IPS DF 6.9 (cell line): ENCODE measurements around the gene AFF3.

Experiments used
- DNase-seq: peaks from one replicate; pipeline ENCODE4 v3.0.0-alpha.2; 2013; ENCODE audit warnings: low read depth, low spot score
- H3K27ac ChIP-seq: one replicate; pipeline ENCODE4 v1.5.1; 2013; ENCODE audit warnings: low read length, control low read depth
- H3K27me3 ChIP-seq: 2 replicates; pipeline ENCODE4 v1.6.1; 2013; ENCODE audit warnings: mild to moderate bottlenecking, low read length; ENCODE audit not compliant: control insufficient read depth, insufficient read depth
- H3K36me3 ChIP-seq: 2 replicates; pipeline ENCODE4 v1.6.1; 2013; ENCODE audit warnings: low read length; ENCODE audit not compliant: control insufficient read depth, insufficient read depth
- H3K4me1 ChIP-seq: 2 replicates; pipeline ENCODE4 v1.6.1; 2013; ENCODE audit warnings: low read length; ENCODE audit not compliant: control insufficient read depth, insufficient read depth
- H3K4me3 ChIP-seq: 2 replicates; pipeline ENCODE4 v1.5.1; 2013; ENCODE audit warnings: mild to moderate bottlenecking, low read length
- H3K9me3 ChIP-seq: 2 replicates; pipeline ENCODE4 v1.6.1; 2013; ENCODE audit warnings: low read length, inconsistent platforms; ENCODE audit not compliant: control insufficient read depth, insufficient read depth
- WGBS: extraction: QIAGEN DNeasy Blood & Tissue Kit; methylation state at CpG from one replicate; pipeline ENCODE4 v1.1.7; 2013; ENCODE audit warnings: mixed read lengths, missing lambda C conversion rate; ENCODE audit not compliant: insufficient read length, insufficient coverage; 5-methylcytosine and 5-hydroxymethylcytosine counted together

AFF3 gene

GRCh38 chr2:100000915-100001707 lies 141.3 kb downstream of the AFF3 start:
- no peaks in the 10 kb centered on the region for H3K36me3 ChIP-seq
- no peaks in the 10 kb centered on the region for H3K9me3 ChIP-seq
- no peak overlapping the region for H3K4me3 ChIP-seq
- no peak for DNase-seq
- 100% methylated on average over 2 of the region's 22 CpGs for WGBS
- H3K27me3 ChIP-seq = no peaks in the 10 kb centered on the region
- H3K27ac ChIP-seq = no peak overlapping the region
- H3K4me1 ChIP-seq = no peaks in the 10 kb centered on the region

- H3K9me3 ChIP-seq = no peaks in the 10 kb centered on the region
- WGBS = no CpG with 5 or more reads among the region's 12 CpGs
- H3K27ac ChIP-seq = no peak overlapping the region
- H3K4me3 ChIP-seq = no peak overlapping the region
- H3K36me3 ChIP-seq = no peaks in the 10 kb centered on the region
- H3K27me3 ChIP-seq = no peaks in the 10 kb centered on the region
- no peaks in the 10 kb centered on the region for H3K4me1 ChIP-seq
- no peak for DNase-seq
Observed at GRCh38 chr2:99998651-99999320, 143.6 kb downstream of the AFF3 start.

- no peaks in the 10 kb centered on the region for H3K4me1 ChIP-seq
- no peaks in the 10 kb centered on the region for H3K9me3 ChIP-seq
- no peaks in the 10 kb centered on the region for H3K36me3 ChIP-seq
- no peak overlapping the region for H3K4me3 ChIP-seq
- no peaks in the 10 kb centered on the region for H3K27me3 ChIP-seq
- no CpG with 5 or more reads among the region's 3 CpGs for WGBS
- DNase-seq = no peak
- H3K27ac ChIP-seq = no peak overlapping the region
Observed at GRCh38 chr2:99989905-99990304, 152.5 kb downstream of the AFF3 start.

GRCh38 chr2:99988599-99988998 lies 153.8 kb downstream of the AFF3 start:
- WGBS = no CpG with 5 or more reads among the region's 3 CpGs
- H3K36me3 ChIP-seq = no peaks in the 10 kb centered on the region
- H3K27me3 ChIP-seq = no peaks in the 10 kb centered on the region
- H3K4me3 ChIP-seq = no peak overlapping the region
- no peak overlapping the region for H3K27ac ChIP-seq
- DNase-seq = no peak
- no peaks in the 10 kb centered on the region for H3K4me1 ChIP-seq
- H3K9me3 ChIP-seq = no peaks in the 10 kb centered on the region

- H3K27ac ChIP-seq = no peak overlapping the region
- H3K4me3 ChIP-seq = no peak overlapping the region
- DNase-seq = no peak
- WGBS = no CpG with 5 or more reads among the region's 4 CpGs
- no peaks in the 10 kb centered on the region for H3K27me3 ChIP-seq
- H3K9me3 ChIP-seq = no peaks in the 10 kb centered on the region
- H3K36me3 ChIP-seq = no peaks in the 10 kb centered on the region
- no peaks in the 10 kb centered on the region for H3K4me1 ChIP-seq
Observed at GRCh38 chr2:99987160-99987559, 155.2 kb downstream of the AFF3 start.

GRCh38 chr2:99984799-99985515 lies 157.4 kb downstream of the AFF3 start:
- Histone ChIP-seq H3K27ac (no peak overlapping the region), H3K4me3 (no peak overlapping the region), H3K9me3 (no peaks in the 10 kb centered on the region), H3K27me3 (no peaks in the 10 kb centered on the region), H3K4me1 (no peaks in the 10 kb centered on the region), H3K36me3 (no peaks in the 10 kb centered on the region)
- WGBS = no CpG with 5 or more reads among the region's 4 CpGs
- no peak for DNase-seq

- Histone ChIP-seq H3K36me3 (no peaks in the 10 kb centered on the region), H3K4me1 (no peaks in the 10 kb centered on the region), H3K4me3 (no peak overlapping the region), H3K9me3 (no peaks in the 10 kb centered on the region), H3K27ac (no peak overlapping the region), H3K27me3 (no peaks in the 10 kb centered on the region)
- no CpG with 5 or more reads among the region's 2 CpGs for WGBS
- DNase-seq = no peak
Observed at GRCh38 chr2:99982744-99983143, 159.6 kb downstream of the AFF3 start.

GRCh38 chr2:99981840-99982239 lies 160.6 kb downstream of the AFF3 start:
- no peak for DNase-seq
- no peak overlapping the region for H3K4me3 ChIP-seq
- no peaks in the 10 kb centered on the region for H3K9me3 ChIP-seq
- no peaks in the 10 kb centered on the region for H3K27me3 ChIP-seq
- no peaks in the 10 kb centered on the region for H3K36me3 ChIP-seq
- H3K27ac ChIP-seq = no peak overlapping the region
- no peaks in the 10 kb centered on the region for H3K4me1 ChIP-seq
- WGBS = no CpG with 5 or more reads among the region's 1 CpG

GRCh38 chr2:99980176-99980575 lies 162.2 kb downstream of the AFF3 start:
- Histone ChIP-seq H3K4me1 (no peaks in the 10 kb centered on the region), H3K4me3 (no peak overlapping the region), H3K27ac (no peak overlapping the region), H3K36me3 (no peaks in the 10 kb centered on the region), H3K9me3 (no peaks in the 10 kb centered on the region), H3K27me3 (no peaks in the 10 kb centered on the region)
- DNase-seq = no peak
- no CpG with 5 or more reads among the region's 2 CpGs for WGBS

GRCh38 chr2:99977966-99978365 lies 164.4 kb downstream of the AFF3 start:
- no peak overlapping the region for H3K4me3 ChIP-seq
- no peak overlapping the region for H3K27ac ChIP-seq
- no peaks in the 10 kb centered on the region for H3K27me3 ChIP-seq
- no CpG with 5 or more reads among the region's 1 CpG for WGBS
- H3K9me3 ChIP-seq = no peaks in the 10 kb centered on the region
- H3K36me3 ChIP-seq = no peaks in the 10 kb centered on the region
- DNase-seq = no peak
- H3K4me1 ChIP-seq = peaks cover 2% of the 10 kb centered on the region; the same call in 1 of the 2 replicates
